ENCODE measurements around the gene PARP2.

Gene PARP2

GRCh38 chr14:20400965-20401593, 57.6 kb downstream of the PARP2 start:
- DNase-seq, result no peak

GRCh38 chr14:20403521-20403920, 60.1 kb downstream of the PARP2 start:
- no peak for DNase-seq

Measured in central memory CD4-positive, alpha-beta T cell (primary cell).